ENCODE results near the gene CNDP1. TPM values are rescaled to one million over a fixed set of nuclear protein-coding genes. Genes with fewer than 3 reads are reported as not detected.
A peak's percentile ranks its signal among the peaks of the same experiment; 100 is the strongest.

Gene CNDP1
- total RNA-seq, 2 experiments from 2014 or later: 0.25 to 0.39 TPM

DNA sequence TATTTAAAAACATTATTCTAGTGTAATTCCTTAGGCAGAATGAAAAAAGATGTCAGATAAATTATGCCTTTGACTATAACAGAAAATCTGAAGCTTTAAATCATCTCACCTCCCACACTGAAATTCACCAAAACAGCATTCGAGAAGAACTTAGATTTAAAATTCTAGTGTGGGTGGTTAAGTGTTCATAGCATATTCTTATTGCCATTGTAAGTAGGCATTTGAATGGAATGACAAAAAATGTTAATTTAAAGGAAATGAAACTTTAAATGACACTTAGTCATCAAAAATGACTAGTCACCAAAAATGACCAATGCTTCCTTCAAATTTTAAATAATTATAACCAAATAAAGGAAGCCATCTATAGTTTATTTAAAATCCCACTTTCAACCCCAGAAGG is 56.4 kb downstream of the CNDP1 start:
- H3K9me3 ChIP-seq (ENCODE audit: control insufficient read depth in 1 of 2, insufficient read depth in 1 of 2, low read length in 2 of 2): no peaks in the 10 kb centered on the region
- DNase-seq (peak in 1 of 14 experiments; percentile 19), ATAC-seq (ENCODE audit: poor library complexity) (no peak)
- H3K9me3 Mint-ChIP-seq: peaks cover 3% of the 10 kb centered on the region
- ChIA-PET CTCF (interaction anchor here (1.8 kb wide), 1 partner anchor 508 kb away, joined by 3 read pairs; no protein-coding TSS in a partner anchor), POLR2A (interaction anchor here (0.7 kb wide), 1 partner anchor 41 kb away, joined by 3 read pairs; no protein-coding TSS in a partner anchor)
- TF ChIP-seq, protein P1, sequence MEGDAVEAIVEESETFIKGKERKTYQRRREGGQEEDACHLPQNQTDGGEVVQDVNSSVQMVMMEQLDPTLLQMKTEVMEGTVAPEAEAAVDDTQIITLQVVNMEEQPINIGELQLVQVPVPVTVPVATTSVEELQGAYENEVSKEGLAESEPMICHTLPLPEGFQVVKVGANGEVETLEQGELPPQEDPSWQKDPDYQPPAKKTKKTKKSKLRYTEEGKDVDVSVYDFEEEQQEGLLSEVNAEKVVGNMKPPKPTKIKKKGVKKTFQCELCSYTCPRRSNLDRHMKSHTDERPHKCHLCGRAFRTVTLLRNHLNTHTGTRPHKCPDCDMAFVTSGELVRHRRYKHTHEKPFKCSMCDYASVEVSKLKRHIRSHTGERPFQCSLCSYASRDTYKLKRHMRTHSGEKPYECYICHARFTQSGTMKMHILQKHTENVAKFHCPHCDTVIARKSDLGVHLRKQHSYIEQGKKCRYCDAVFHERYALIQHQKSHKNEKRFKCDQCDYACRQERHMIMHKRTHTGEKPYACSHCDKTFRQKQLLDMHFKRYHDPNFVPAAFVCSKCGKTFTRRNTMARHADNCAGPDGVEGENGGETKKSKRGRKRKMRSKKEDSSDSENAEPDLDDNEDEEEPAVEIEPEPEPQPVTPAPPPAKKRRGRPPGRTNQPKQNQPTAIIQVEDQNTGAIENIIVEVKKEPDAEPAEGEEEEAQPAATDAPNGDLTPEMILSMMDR (IDR thresholded peaks at IDR 0.05): no peak
- peaks cover 15% of the 10 kb centered on the region for H3K36me3 ChIP-seq (ENCODE audit: insufficient read depth, low read length)
- no peak overlapping the region for H3K27ac Mint-ChIP-seq
- no peak overlapping the region for H3K4me3 Mint-ChIP-seq
- H3K4me1 ChIP-seq (ENCODE audit: insufficient read depth, low read length): no peaks in the 10 kb centered on the region
- H3K27me3 ChIP-seq (ENCODE audit: control insufficient read depth in 1 of 2, insufficient read depth in 2 of 2, low read length in 2 of 2): no peaks in the 10 kb centered on the region
- H3K27ac ChIP-seq (ENCODE audit: low read depth in 1 of 2, low read length in 2 of 2): no peak overlapping the region
- peaks cover 22% of the 10 kb centered on the region for H3K27me3 Mint-ChIP-seq
- intact Hi-C loops (cut with DNase I, micrococcal nuclease): loop anchor here (5.0 to 10.0 kb wide), 3 partner anchors 236 to 1904 kb away; partner anchors contain the start of genes ZNF516 (in 2 of the 2) and PTGR3 (in 1 of the 2)
- peaks cover 31% of the 10 kb centered on the region for H3K36me3 Mint-ChIP-seq (ENCODE audit: low read depth)
- H3K4me3 ChIP-seq (ENCODE audit: low read length): no peak overlapping the region
- peaks cover 17% of the 10 kb centered on the region for H3K4me1 Mint-ChIP-seq (ENCODE audit: low read depth)

- Histone ChIP-seq H3K9me3 (ENCODE audit: control insufficient read depth in 1 of 2, insufficient read depth in 1 of 2, low read length in 2 of 2) (no peaks in the 10 kb centered on the region), H3K27me3 (ENCODE audit: control insufficient read depth in 1 of 2, insufficient read depth in 2 of 2, low read length in 2 of 2) (no peaks in the 10 kb centered on the region), H3K4me3 (ENCODE audit: low read length) (no peak overlapping the region), H3K36me3 (ENCODE audit: insufficient read depth, low read length) (peaks cover 15% of the 10 kb centered on the region), H3K27ac (ENCODE audit: low read depth in 1 of 2, low read length in 2 of 2) (no peak overlapping the region), H3K4me1 (ENCODE audit: insufficient read depth, low read length) (peaks cover 18% of the 10 kb centered on the region)
- H3K4me1 Mint-ChIP-seq (ENCODE audit: low read depth): peaks cover 55% of the 10 kb centered on the region
- H3K27ac Mint-ChIP-seq: peak overlapping the region; percentile 100
- CTCF ChIA-PET: no interaction called here
- no peak for DNase-seq
- POLR2A ChIA-PET: interaction anchor here (0.9 kb wide), 1 partner anchor 615 kb away, joined by 4 read pairs; the partner anchor contains the start of gene TSHZ1
- H3K4me3 Mint-ChIP-seq: peak overlapping the region; percentile 98
- no peaks in the 10 kb centered on the region for H3K27me3 Mint-ChIP-seq
- peaks cover 59% of the 10 kb centered on the region for H3K36me3 Mint-ChIP-seq (ENCODE audit: low read depth)
- peaks cover 3% of the 10 kb centered on the region for H3K9me3 Mint-ChIP-seq
- no peak for ATAC-seq (ENCODE audit: poor library complexity)
- TF ChIP-seq, protein P1 (IDR thresholded peaks at IDR 0.05): no peak
- intact Hi-C loops (cut with DNase I, micrococcal nuclease): loop anchor here (5.0 to 10.0 kb wide), 4 partner anchors 241 to 1899 kb away; partner anchors contain the start of genes ZNF516 (in 2 of the 2) and CYB5A (in 1 of the 2)
Measured at GRCh38 chr18:74595431-74595830, 61.1 kb downstream of the CNDP1 start.

GRCh38 chr18:74597034-74597661 is 62.8 kb downstream of the CNDP1 start:
- H3K4me1 Mint-ChIP-seq (ENCODE audit: low read depth): peaks cover 72% of the 10 kb centered on the region

More at GRCh38 chr18:74597034-74597661, 62.8 kb downstream of the CNDP1 start:
- peak in 13 of 14 experiments; percentile 51 to 83 (median 65) for DNase-seq
- Histone ChIP-seq H3K9me3 (ENCODE audit: control insufficient read depth in 1 of 2, insufficient read depth in 1 of 2, low read length in 2 of 2) (no peaks in the 10 kb centered on the region), H3K36me3 (ENCODE audit: insufficient read depth, low read length) (peaks cover 18% of the 10 kb centered on the region), H3K27me3 (ENCODE audit: control insufficient read depth in 1 of 2, insufficient read depth in 2 of 2, low read length in 2 of 2) (no peaks in the 10 kb centered on the region), H3K27ac (ENCODE audit: low read depth in 1 of 2, low read length in 2 of 2) (peak overlapping the region; percentile 96 to 98), H3K4me1 (ENCODE audit: insufficient read depth, low read length) (peaks cover 25% of the 10 kb centered on the region), H3K4me3 (ENCODE audit: low read length) (peak overlapping the region; percentile 87)
- ChIA-PET CTCF (interaction anchor here (0.7 kb wide), 1 partner anchor 27 kb away, joined by 3 read pairs; no protein-coding TSS in a partner anchor), POLR2A (interaction anchor here (0.6 to 3.3 kb wide), 16 partner anchors 9 to 651 kb away, joined by 3 to 53 read pairs (median 8); partner anchors contain the start of genes CNDP2, PTGR3 and TSHZ1)
- Mint-ChIP-seq H3K4me3 (peak overlapping the region; percentile 98), H3K36me3 (ENCODE audit: low read depth) (peaks cover 59% of the 10 kb centered on the region), H3K9me3 (peaks cover 3% of the 10 kb centered on the region), H3K27ac (peak overlapping the region; percentile 100), H3K27me3 (no peaks in the 10 kb centered on the region)
- intact Hi-C loops (cut with DNase I, micrococcal nuclease): loop anchor here (1.0 to 10.0 kb wide), 7 partner anchors 98 to 1898 kb away; partner anchors contain the start of genes ZNF516 (in 2 of the 2), CYB5A (in 1 of the 2) and TSHZ1 (in 1 of the 2)
- TF ChIP-seq, protein P1 (IDR thresholded peaks at IDR 0.05): no peak
- ATAC-seq (ENCODE audit: poor library complexity): peak; percentile 49
